Measurements from ENCODE around the gene NOCT.

GRCh38 chr4:139015948-139016471 lies 429 bp downstream of the NOCT start:
- no peak for TF ChIP-seq CEBPB (IDR thresholded peaks at IDR 0.05; ENCODE audit: low read depth, low read length)
- no peak for TF ChIP-seq CTCF (conservative IDR thresholded peaks at IDR 0.05; ENCODE audit: low read depth, low read length)
